ENCODE data around the gene GAB3. TPM values are rescaled to one million over a fixed set of nuclear protein-coding genes. Genes with fewer than 3 reads are reported as not detected.

Gene GAB3
- total RNA-seq, 4 donors from 2014 or later = 0.92 to 2.2 (median 1.1) TPM

GRCh38 chrX:154660541-154660940 is 90.3 kb downstream of the GAB3 start:
- intact Hi-C loops (cut with DNase I; ENCODE audit: low total_unique reads) (no loop called here), in situ Hi-C loops (cut with MboI; ENCODE audit: low sequenced_read_pairs in 4 of 4) (no loop called here)
- no peaks in the 10 kb centered on the region for H3K36me3 ChIP-seq

GRCh38 chrX:154658957-154659356 is 91.9 kb downstream of the GAB3 start:
- no peaks in the 10 kb centered on the region for H3K4me1 ChIP-seq
- no peak overlapping the region for H3K4me3 ChIP-seq
- in situ Hi-C loops (cut with MboI; ENCODE audit: low sequenced_read_pairs in 4 of 4) = no loop called here
- DNase-seq (no peak), ATAC-seq (no peak)
- H3K27ac ChIP-seq = no peak overlapping the region
- H3K27me3 ChIP-seq = no peaks in the 10 kb centered on the region
- H3K36me3 ChIP-seq = no peaks in the 10 kb centered on the region
- intact Hi-C loops (cut with DNase I; ENCODE audit: low total_unique reads) = no loop called here
- no peaks in the 10 kb centered on the region for H3K9me3 ChIP-seq
- TF ChIP-seq POLR2A (IDR thresholded peaks at IDR 0.05) (no peak), CTCF (IDR thresholded peaks at IDR 0.05 in 4 of 5, conservative IDR thresholded peaks at IDR 0.05 in 1 of 5) (no peak)

More at GRCh38 chrX:154660541-154660940, 90.3 kb downstream of the GAB3 start:
- no peak for ATAC-seq
- Histone ChIP-seq H3K9me3 (peaks cover 0 to 5% (median 0%) of the 10 kb centered on the region in 3 donors), H3K27me3 (no peaks in the 10 kb centered on the region), H3K4me1 (no peaks in the 10 kb centered on the region), H3K27ac (no peak overlapping the region), H3K4me3 (no peak overlapping the region)
- no peak for TF ChIP-seq POLR2A (IDR thresholded peaks at IDR 0.05)
- TF ChIP-seq CTCF (IDR thresholded peaks at IDR 0.05 in 4 of 5, conservative IDR thresholded peaks at IDR 0.05 in 1 of 5) = no peak
- DNase-seq = no peak

- Histone ChIP-seq H3K4me3 (no peak overlapping the region), H3K27me3 (no peaks in the 10 kb centered on the region), H3K27ac (no peak overlapping the region), H3K4me1 (no peaks in the 10 kb centered on the region), H3K9me3 (no peaks in the 10 kb centered on the region), H3K36me3 (no peaks in the 10 kb centered on the region)
- in situ Hi-C loops (cut with MboI; ENCODE audit: low sequenced_read_pairs in 4 of 4) (no loop called here), intact Hi-C loops (cut with DNase I; ENCODE audit: low total_unique reads) (no loop called here)
- no peak for ATAC-seq
- no peak for DNase-seq
- no peak for TF ChIP-seq POLR2A (IDR thresholded peaks at IDR 0.05)
- TF ChIP-seq CTCF (IDR thresholded peaks at IDR 0.05 in 4 of 5, conservative IDR thresholded peaks at IDR 0.05 in 1 of 5) = no peak
Observed at GRCh38 chrX:154658187-154658586, 92.7 kb downstream of the GAB3 start.

GRCh38 chrX:154657226-154657805 is 93.6 kb downstream of the GAB3 start:
- Histone ChIP-seq H3K4me1 (no peaks in the 10 kb centered on the region), H3K36me3 (no peaks in the 10 kb centered on the region), H3K9me3 (no peaks in the 10 kb centered on the region), H3K4me3 (no peak overlapping the region), H3K27ac (no peak overlapping the region), H3K27me3 (no peaks in the 10 kb centered on the region)
- ATAC-seq = no peak
- no peak for TF ChIP-seq POLR2A (IDR thresholded peaks at IDR 0.05)
- TF ChIP-seq CTCF (IDR thresholded peaks at IDR 0.05 in 4 of 5, conservative IDR thresholded peaks at IDR 0.05 in 1 of 5) = no peak
- in situ Hi-C loops (cut with MboI; ENCODE audit: low sequenced_read_pairs in 4 of 4) = no loop called here
- DNase-seq = no peak
- intact Hi-C loops (cut with DNase I; ENCODE audit: low total_unique reads) = no loop called here

- Histone ChIP-seq H3K9me3 (no peaks in the 10 kb centered on the region), H3K4me1 (no peaks in the 10 kb centered on the region), H3K4me3 (no peak overlapping the region), H3K36me3 (no peaks in the 10 kb centered on the region), H3K27me3 (no peaks in the 10 kb centered on the region), H3K27ac (no peak overlapping the region)
- intact Hi-C loops (cut with DNase I; ENCODE audit: low total_unique reads) = no loop called here
- TF ChIP-seq CTCF (IDR thresholded peaks at IDR 0.05 in 4 of 5, conservative IDR thresholded peaks at IDR 0.05 in 1 of 5) (no peak), POLR2A (IDR thresholded peaks at IDR 0.05) (no peak)
- ATAC-seq (no peak), DNase-seq (no peak)
- in situ Hi-C loops (cut with MboI; ENCODE audit: low sequenced_read_pairs in 4 of 4) = no loop called here
Observed at GRCh38 chrX:154655786-154656185, 95.1 kb downstream of the GAB3 start.

Data from gastrocnemius medialis (tissue), 4 donors.